ENCODE results near the gene LAMB4.

Gene LAMB4

GRCh38 chr7:108077709-108078108, 52.5 kb downstream of the LAMB4 start:
- DNase-seq, result no peak

DNA sequence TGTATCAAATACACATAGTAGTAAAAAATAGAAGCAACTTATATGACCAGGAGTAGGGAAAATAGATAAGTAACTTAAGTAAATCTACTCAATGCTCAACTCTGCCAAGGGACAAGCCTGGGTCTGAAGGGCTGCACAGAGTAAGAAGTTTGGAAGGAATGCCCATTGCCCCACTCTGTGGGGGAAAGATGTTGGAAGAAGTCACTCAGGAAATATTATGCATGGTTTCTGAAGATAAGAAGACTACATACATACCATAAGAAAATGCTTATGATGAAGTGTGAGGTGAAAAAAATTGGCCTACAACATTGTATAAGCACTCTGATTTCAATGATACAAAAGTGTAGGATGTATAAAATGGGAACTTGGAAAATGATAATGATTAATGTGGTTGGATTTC, 54.0 kb downstream of the LAMB4 start:
- no peak for DNase-seq

- no peak for DNase-seq
Observed at GRCh38 chr7:108073305-108074070, 56.7 kb downstream of the LAMB4 start.

- DNase-seq, result no peak
Observed at GRCh38 chr7:108072739-108073138, 57.4 kb downstream of the LAMB4 start.

- DNase-seq, result no peak
Observed at GRCh38 chr7:108072116-108072515, 58.0 kb downstream of the LAMB4 start.

GRCh38 chr7:108071551-108071950, 58.6 kb downstream of the LAMB4 start:
- DNase-seq, result no peak

GRCh38 chr7:108069646-108070045, 60.5 kb downstream of the LAMB4 start:
- no peak for DNase-seq

- DNase-seq, result no peak
Observed at GRCh38 chr7:108067844-108068243, 62.3 kb downstream of the LAMB4 start.

DNA sequence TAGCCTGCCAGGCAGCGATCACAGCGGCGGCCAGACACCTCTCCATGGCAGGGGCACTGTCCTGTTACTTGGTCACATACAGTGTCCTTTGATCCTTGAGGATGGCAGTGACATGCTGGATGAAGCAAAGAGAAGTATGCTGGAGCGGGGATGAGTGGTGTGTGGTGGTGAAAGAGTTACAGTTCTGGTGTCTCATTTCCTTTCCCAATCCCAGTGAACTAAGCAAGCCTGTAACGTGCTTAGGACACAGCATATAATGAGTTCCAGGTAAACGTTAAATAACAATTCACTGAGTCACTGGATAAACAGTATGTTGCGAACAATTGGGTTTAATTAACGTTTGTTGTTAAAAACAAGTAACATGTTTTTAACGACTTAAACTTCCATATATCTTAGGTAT, 63.7 kb downstream of the LAMB4 start:
- DNase-seq, result no peak

DNA sequence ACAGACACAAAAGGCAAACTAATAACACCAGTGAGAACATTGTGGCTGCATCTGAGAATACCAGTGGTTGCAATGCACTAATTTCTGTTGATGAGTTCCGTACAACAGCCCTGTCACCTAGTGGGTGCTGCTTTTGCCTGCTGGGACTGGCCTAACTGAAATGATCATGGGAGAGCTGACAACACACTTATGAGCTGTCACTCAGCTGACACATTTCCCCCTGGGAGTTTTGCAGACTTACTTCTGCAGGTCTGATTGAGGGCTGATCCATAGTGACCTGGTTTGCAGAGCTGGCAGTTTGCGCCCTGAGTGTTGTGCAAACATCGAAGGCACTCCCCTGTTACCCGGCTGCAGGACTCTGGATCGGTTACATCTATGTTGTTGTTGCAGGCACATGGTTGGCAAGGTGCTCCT, 66.6 kb downstream of the LAMB4 start:
- DNase-seq, result no peak

- DNase-seq, result no peak
Observed at GRCh38 chr7:108062250-108063014, 67.7 kb downstream of the LAMB4 start.

DNA sequence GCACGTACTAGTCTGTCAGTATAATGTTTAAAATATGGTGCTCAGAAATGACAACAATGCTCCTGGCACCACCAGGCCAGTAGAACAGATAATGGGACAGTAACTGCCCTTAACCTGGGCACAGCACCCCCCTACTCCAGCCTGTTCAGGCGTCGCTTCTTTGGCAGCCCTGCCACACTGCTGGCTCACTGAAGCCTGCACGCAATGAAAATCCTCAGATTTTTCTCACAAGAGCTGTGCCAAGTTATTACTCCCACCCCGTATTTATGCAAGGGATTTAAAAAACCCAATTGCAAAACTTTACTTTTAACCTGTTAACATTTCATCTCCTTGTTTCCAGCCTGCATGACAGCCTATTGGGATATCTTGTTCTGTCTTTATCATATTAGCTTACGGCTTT, 70.6 kb downstream of the LAMB4 start:
- DNase-seq, result no peak

GRCh38 chr7:108057951-108058481, 72.1 kb downstream of the LAMB4 start:
- DNase-seq, result no peak

DNA sequence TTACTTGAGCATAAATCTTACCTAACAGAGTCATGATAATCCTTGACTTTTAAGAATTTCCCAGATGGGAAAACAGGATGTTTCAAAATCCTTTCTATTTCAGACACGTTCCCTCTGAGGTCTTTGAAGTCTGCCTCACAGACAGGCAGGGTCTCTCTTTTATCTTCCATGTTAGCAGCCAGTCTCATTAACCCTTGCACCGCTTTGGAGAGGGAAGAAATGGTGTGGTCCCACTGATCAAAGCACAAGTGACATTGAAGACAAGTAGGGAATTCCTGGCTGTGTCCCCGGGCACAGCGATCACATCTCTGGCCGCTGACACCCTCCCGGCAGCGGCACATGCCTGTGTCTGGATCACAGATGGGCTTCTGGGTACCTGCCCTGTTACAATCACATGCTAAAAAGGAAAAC, 74.5 kb downstream of the LAMB4 start:
- no peak for DNase-seq

DNA sequence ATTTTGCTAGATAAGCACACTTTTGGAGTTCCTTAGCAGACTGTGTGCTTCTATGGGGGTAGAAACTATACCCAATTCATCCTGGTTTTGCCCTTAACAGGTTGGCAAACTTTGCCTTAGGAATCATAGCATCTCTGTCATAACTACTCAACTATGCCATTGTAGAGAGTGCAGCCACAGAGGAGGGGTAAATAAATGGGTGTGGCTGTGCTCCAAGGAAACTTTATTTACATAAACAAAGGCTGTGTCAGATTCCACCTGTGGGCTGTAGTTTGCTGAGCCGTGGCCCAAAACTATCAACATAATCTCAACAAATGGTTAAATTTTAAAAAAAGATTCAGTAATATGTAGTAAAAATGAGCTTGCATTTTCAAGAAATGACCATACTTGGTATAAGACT, 75.6 kb downstream of the LAMB4 start:
- DNase-seq, result no peak

DNA sequence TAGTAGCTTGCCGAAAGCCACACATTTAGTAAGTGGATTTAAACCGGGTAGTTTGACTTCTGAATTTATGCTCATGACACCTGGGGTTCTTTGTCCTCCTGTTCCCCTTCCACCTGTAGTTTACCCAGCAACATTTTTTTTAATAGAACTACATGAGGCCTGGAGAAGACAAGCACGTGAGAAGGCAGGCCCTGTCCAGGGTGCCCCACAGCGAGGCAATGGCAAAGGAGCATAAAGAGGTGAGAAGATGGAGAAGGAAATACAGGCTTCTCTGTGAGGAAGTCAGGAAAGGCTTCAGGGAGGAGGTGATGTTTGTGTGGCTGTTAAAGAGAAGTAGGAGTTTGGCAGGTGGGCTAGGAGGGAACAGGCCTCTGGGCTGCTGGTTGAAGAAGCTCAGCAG, 76.9 kb downstream of the LAMB4 start:
- DNase-seq, result no peak

DNA sequence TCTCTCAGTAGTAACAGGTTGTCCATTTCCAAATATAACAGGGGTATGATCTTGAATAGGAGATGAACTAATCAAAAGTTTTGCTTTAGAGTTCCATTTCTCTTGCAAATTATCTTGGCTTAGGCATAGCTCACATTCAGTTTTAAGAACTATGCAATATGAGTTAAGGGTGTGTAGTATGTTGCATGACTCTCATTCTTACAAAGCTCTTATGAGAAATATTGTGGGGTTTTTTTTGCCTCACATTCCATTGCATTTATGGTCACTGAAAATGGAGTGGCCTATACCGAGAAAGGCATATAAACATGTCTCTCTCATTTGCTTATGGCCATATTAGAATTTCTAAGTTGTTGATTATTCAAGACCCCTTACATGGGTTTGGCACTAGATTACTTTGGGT, 78.7 kb downstream of the LAMB4 start:
- DNase-seq, result no peak

GRCh38 chr7:108049962-108050361, 80.2 kb downstream of the LAMB4 start:
- DNase-seq, result no peak

DNA sequence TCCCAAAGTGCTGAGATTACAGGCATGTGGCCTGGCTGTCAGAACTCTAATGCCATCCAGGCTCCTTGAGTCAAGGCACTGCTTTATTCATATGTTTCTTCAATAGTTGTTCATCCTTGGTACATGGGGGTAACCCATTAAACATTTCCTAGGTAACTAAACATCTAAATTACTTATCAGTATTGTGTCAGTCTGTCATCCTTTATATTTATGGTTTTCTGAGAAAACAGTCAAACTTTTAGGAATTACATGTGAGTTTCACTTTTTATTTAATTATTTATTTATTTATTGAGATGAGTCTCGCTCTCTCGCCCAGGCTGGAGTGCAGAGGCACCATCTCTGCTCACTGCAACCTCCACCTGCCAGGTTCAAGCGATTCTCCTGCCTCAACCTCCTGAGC, 81.7 kb downstream of the LAMB4 start:
- DNase-seq, result no peak

DNA sequence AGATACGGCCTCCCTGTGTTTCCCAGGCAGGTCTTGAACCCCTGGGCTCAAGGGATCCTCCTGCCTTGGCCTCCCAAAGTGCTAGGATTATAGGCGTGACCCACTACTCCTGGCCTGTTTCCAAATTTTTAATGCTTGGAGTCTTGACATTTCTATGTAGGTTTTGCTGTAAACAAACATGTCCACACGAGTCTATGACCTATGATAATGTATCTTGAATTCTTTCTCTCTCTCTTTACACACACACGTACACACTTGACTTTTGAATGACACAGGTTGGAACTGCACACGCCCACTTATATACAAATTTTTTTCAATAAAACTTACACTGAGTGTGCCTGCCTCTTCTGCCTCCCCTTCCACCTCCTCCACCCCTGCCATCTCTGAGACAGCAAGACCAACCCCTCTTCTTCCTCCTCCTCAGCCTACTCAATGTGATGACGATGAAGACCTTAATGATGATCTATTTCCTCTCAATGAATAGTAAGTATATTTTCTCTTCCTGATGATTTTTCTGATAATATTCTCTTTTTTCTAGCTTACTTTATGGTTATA, 83.1 kb downstream of the LAMB4 start:
- no peak for DNase-seq

GRCh38 chr7:108045669-108046068, 84.5 kb downstream of the LAMB4 start:
- no peak for DNase-seq

- no peak for DNase-seq
Observed at GRCh38 chr7:108045154-108045553, 85.0 kb downstream of the LAMB4 start.

DNA sequence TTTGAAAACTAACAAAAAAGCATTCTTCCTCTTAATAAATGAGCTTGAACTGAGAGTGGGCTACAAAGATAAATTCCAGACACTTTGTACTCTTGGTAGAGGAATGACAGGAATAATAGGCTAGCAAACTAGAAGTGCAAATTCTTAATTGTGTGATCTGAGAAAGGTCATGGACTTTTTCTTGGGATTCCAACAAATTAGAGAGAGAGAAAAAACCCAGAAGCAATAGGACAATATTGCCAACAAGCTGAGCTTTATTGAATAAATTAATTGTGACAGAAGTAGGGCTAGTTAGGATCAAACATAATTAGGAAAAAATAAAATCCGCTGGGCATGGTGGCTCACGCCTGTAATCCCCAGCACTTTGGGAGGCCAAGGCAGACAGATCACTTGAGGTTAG, 85.8 kb downstream of the LAMB4 start:
- DNase-seq, result no peak

GRCh38 chr7:108038986-108039385, 91.2 kb downstream of the LAMB4 start:
- DNase-seq, result no peak
